HepG2 (cell line): ENCODE results near the gene CDK18. TPM values are rescaled to one million over a fixed set of nuclear protein-coding genes. Genes with fewer than 3 reads are reported as not detected.

Source experiments
- ARNT2 ChIP-seq: sonication (generic); formaldehyde crosslinking; IDR thresholded peaks from 2 replicates; pipeline ENCODE4 v1.8.0; 2022; ENCODE audit warnings: mild to moderate bottlenecking, low read depth, missing genetic modification reagents, moderate library complexity
- CBX2 ChIP-seq, 2 experiments: fragments of 200-600 bp in 1 of 2; sonication (generic); formaldehyde crosslinking in 1 of 2; IDR thresholded peaks; 2 replicates each; pipeline versions ENCODE4 v1.7.0 to v1.8.1; 2018 to 2022; ENCODE audit warnings: low read depth in 2 of 2, low read length in 1 of 2, mild to moderate bottlenecking in 1 of 2, missing genetic modification reagents in 1 of 2
- FOXA1 ChIP-seq, 2 experiments: fragments of 450-650 bp in 1 of 2; sonication (generic) in 1 of 2; formaldehyde crosslinking in 1 of 2; IDR thresholded peaks; 2 replicates each; pipeline versions ENCODE4 v1.4.0 to v1.6.1; 2016 to 2020; ENCODE audit warnings: missing genetic modification reagents in 1 of 2
- GATA4 ChIP-seq: sonication (generic); IDR thresholded peaks from 2 replicates; pipeline ENCODE4 v1.6.1; 2016; ENCODE audit warnings: antibody characterized with exemption, low read depth, borderline replicate concordance
- HDAC1 ChIP-seq: sonication (generic); formaldehyde crosslinking; IDR thresholded peaks from 2 replicates; pipeline ENCODE4 v1.5.1; 2020; ENCODE audit warnings: mild to moderate bottlenecking, missing genetic modification reagents
- HMG20B ChIP-seq: conservative IDR thresholded peaks from 2 replicates; pipeline ENCODE4 v1.6.1; 2016; ENCODE audit warnings: missing genetic modification reagents, missing compliant biosample characterization
- ISL2 ChIP-seq: sonication (generic); formaldehyde crosslinking; IDR thresholded peaks from 2 replicates; pipeline ENCODE4 v1.5.0; 2020; ENCODE audit warnings: missing genetic modification reagents
- PHB2 ChIP-seq: fragments of 450-650 bp; IDR thresholded peaks from 2 replicates; pipeline ENCODE4 v1.6.1; 2018; ENCODE audit not compliant: partially characterized antibody
- PPARG ChIP-seq: conservative IDR thresholded peaks from 2 replicates; pipeline ENCODE4 v1.6.1; 2016; ENCODE audit warnings: missing biosample characterization, missing genetic modification reagents
- RBFOX2 ChIP-seq: fragments of 200-400 bp; formaldehyde crosslinking; IDR thresholded peaks from 2 replicates; pipeline ENCODE4 v1.6.1; 2017; ENCODE audit warnings: low read depth, mild to moderate bottlenecking, low read length
- REXO4 ChIP-seq: sonication (generic); formaldehyde crosslinking; IDR thresholded peaks from 2 replicates; pipeline ENCODE4 v1.8.0; 2022; ENCODE audit warnings: missing genetic modification reagents, mild to moderate bottlenecking, borderline replicate concordance
- SCMH1 ChIP-seq: sonication (generic); formaldehyde crosslinking; IDR thresholded peaks from 2 replicates; pipeline ENCODE4 v1.9.0; 2021; ENCODE audit warnings: missing genetic modification reagents, mild to moderate bottlenecking, borderline replicate concordance
- ZFP62 ChIP-seq: sonication (generic); formaldehyde crosslinking; IDR thresholded peaks from 2 replicates; pipeline ENCODE4 v1.4.0; 2020; ENCODE audit warnings: missing genetic modification reagents
- ZNF282 ChIP-seq: fragments of 450-650 bp; IDR thresholded peaks from 2 replicates; pipeline ENCODE4 v1.6.1; 2018; ENCODE audit not compliant: partially characterized antibody
- ZNF335 ChIP-seq: sonication (generic); formaldehyde crosslinking; IDR thresholded peaks from 2 replicates; pipeline ENCODE4 v1.4.0; 2020; ENCODE audit warnings: missing genetic modification reagents
- ZNF552 ChIP-seq: sonication (generic); formaldehyde crosslinking; IDR thresholded peaks from 2 replicates; pipeline ENCODE4 v1.9.0; 2022; ENCODE audit warnings: missing genetic modification reagents, mild to moderate bottlenecking, borderline replicate concordance
- ZNF75D ChIP-seq: sonication (generic); formaldehyde crosslinking; IDR thresholded peaks from 2 replicates; pipeline ENCODE4 v1.8.1; 2023; ENCODE audit warnings: missing genetic modification reagents, mild to moderate bottlenecking, borderline replicate concordance
- polyA plus RNA-seq, 8 experiments: library from polyadenylated mRNA; depleted of rRNA in 3 of 8; stranded (reverse) in 7 of 8; unstranded in 1 of 8; fragments of >200 nt; fragmentation: Illumina TruSeq in 4 of 8; extraction: Trizol in 4 of 8; gene quantifications; 2 replicates each; pipeline versions ENCODE4 v1.2.1 to v1.2.3, GENCODE V29; 2011 to 2016; ENCODE audit warnings: low read depth in 4 of 8, missing spikeins in 1 of 8, mixed read lengths in 1 of 8; ENCODE audit not compliant: insufficient read depth in 1 of 8
- total RNA-seq, 5 experiments: library from RNA; depleted of rRNA; stranded (reverse); fragments of >200 nt; fragmentation: Illumina TruSeq; extraction: Trizol; gene quantifications; 2 replicates each; pipeline ENCODE4 v1.2.3, GENCODE V29; 2016; ENCODE audit warnings: low read depth in 1 of 5
- TF ChIP-seq, protein P1 (sequence below): sonication (generic); formaldehyde crosslinking; IDR thresholded peaks from 2 replicates; pipeline ENCODE4 v1.5.0; 2020; ENCODE audit warnings: mild to moderate bottlenecking, missing genetic modification reagents
- TF ChIP-seq, protein P2 (sequence below): sonication (generic); formaldehyde crosslinking; IDR thresholded peaks from 2 replicates; pipeline ENCODE4 v1.5.1; 2020; ENCODE audit warnings: missing genetic modification reagents, mild to moderate bottlenecking, borderline replicate concordance
- TF ChIP-seq, protein P3 (sequence below): sonication (generic); formaldehyde crosslinking; IDR thresholded peaks from 2 replicates; pipeline ENCODE4 v1.5.1; 2020; ENCODE audit warnings: mild to moderate bottlenecking, moderate library complexity, missing genetic modification reagents
- TF ChIP-seq, protein P4 (sequence below): sonication (generic); formaldehyde crosslinking; conservative IDR thresholded peaks from 2 replicates; pipeline ENCODE4 v1.4.0; 2020; ENCODE audit warnings: missing genetic modification reagents

Gene CDK18
- total and polyA plus RNA-seq, 2 of the 13 experiments (the other 11 are each of a cell fraction or from before 2014, with no cell fraction given), result 6.4 to 38.8 TPM

DNA sequence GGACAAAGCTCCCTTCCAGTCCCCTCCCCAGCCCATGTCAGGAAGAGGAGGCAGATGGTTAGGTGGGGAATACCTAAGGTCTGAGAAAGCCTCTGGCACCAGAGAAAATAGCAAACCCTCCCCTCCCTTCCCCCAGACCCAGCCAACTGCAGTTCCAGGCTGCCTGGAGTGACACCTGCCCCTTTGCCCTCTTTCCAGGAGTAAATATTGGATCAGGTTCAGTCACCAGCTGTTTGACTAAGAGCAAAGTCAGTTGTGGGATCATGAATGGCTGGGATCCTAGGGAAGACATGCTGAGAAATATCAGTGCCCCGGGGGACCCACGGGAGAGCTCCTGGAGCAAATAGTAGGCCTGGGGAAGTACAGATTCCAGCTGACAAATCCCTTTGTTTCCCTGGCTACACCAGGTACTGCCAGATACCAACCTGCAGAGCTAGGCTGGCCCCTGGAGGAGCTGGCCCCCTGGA lies 12.2 kb upstream of the CDK18 start (continued):
- TF ChIP-seq, protein P1, sequence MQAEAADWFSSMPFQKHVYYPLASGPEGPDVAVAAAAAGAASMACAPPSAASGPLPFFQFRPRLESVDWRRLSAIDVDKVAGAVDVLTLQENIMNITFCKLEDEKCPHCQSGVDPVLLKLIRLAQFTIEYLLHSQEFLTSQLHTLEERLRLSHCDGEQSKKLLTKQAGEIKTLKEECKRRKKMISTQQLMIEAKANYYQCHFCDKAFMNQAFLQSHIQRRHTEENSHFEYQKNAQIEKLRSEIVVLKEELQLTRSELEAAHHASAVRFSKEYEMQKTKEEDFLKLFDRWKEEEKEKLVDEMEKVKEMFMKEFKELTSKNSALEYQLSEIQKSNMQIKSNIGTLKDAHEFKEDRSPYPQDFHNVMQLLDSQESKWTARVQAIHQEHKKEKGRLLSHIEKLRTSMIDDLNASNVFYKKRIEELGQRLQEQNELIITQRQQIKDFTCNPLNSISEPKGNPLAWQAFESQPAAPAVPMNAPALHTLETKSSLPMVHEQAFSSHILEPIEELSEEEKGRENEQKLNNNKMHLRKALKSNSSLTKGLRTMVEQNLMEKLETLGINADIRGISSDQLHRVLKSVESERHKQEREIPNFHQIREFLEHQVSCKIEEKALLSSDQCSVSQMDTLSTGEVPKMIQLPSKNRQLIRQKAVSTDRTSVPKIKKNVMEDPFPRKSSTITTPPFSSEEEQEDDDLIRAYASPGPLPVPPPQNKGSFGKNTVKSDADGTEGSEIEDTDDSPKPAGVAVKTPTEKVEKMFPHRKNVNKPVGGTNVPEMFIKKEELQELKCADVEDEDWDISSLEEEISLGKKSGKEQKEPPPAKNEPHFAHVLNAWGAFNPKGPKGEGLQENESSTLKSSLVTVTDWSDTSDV, result no peak
- TF ChIP-seq ZNF552 (CRISPR knock-in tag) (no peak), SCMH1 (CRISPR knock-in tag) (no peak), ZNF282 (no peak), ARNT2 (no peak), ZFP62 (CRISPR knock-in tag) (no peak), PHB2 (no peak), GATA4 (no peak), HDAC1 (CRISPR knock-in tag) (peak; percentile 85), RBFOX2 (no peak), ZNF75D (no peak), ISL2 (CRISPR knock-in tag) (no peak), FOXA1 (IDR thresholded peaks at IDR 0.05) (peak; percentile 74), FOXA1 (CRISPR knock-in tag; IDR thresholded peaks at IDR 0.05) (peak; percentile 93), HMG20B (no peak), CBX2 (IDR thresholded peaks at IDR 0.05; ENCODE audit: low read depth, low read length) (no peak), CBX2 (CRISPR knock-in tag; IDR thresholded peaks at IDR 0.05; ENCODE audit: low read depth) (no peak), PPARG (peak; percentile 90), ZNF335 (CRISPR knock-in tag) (no peak), REXO4 (CRISPR knock-in tag) (no peak)
- TF ChIP-seq, protein P2, sequence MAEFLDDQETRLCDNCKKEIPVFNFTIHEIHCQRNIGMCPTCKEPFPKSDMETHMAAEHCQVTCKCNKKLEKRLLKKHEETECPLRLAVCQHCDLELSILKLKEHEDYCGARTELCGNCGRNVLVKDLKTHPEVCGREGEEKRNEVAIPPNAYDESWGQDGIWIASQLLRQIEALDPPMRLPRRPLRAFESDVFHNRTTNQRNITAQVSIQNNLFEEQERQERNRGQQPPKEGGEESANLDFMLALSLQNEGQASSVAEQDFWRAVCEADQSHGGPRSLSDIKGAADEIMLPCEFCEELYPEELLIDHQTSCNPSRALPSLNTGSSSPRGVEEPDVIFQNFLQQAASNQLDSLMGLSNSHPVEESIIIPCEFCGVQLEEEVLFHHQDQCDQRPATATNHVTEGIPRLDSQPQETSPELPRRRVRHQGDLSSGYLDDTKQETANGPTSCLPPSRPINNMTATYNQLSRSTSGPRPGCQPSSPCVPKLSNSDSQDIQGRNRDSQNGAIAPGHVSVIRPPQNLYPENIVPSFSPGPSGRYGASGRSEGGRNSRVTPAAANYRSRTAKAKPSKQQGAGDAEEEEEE (CRISPR knock-in tag), result no peak
- TF ChIP-seq, protein P3, sequence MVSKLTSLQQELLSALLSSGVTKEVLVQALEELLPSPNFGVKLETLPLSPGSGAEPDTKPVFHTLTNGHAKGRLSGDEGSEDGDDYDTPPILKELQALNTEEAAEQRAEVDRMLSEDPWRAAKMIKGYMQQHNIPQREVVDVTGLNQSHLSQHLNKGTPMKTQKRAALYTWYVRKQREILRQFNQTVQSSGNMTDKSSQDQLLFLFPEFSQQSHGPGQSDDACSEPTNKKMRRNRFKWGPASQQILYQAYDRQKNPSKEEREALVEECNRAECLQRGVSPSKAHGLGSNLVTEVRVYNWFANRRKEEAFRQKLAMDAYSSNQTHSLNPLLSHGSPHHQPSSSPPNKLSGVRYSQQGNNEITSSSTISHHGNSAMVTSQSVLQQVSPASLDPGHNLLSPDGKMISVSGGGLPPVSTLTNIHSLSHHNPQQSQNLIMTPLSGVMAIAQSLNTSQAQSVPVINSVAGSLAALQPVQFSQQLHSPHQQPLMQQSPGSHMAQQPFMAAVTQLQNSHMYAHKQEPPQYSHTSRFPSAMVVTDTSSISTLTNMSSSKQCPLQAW (CRISPR knock-in tag), result peak; percentile 22; the same call in 1 of the 2 replicates
- TF ChIP-seq, protein P4, sequence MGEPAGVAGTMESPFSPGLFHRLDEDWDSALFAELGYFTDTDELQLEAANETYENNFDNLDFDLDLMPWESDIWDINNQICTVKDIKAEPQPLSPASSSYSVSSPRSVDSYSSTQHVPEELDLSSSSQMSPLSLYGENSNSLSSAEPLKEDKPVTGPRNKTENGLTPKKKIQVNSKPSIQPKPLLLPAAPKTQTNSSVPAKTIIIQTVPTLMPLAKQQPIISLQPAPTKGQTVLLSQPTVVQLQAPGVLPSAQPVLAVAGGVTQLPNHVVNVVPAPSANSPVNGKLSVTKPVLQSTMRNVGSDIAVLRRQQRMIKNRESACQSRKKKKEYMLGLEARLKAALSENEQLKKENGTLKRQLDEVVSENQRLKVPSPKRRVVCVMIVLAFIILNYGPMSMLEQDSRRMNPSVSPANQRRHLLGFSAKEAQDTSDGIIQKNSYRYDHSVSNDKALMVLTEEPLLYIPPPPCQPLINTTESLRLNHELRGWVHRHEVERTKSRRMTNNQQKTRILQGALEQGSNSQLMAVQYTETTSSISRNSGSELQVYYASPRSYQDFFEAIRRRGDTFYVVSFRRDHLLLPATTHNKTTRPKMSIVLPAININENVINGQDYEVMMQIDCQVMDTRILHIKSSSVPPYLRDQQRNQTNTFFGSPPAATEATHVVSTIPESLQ (CRISPR knock-in tag), result no peak
